GM21528 (cell line): ENCODE data around the gene CCT4.
"Not testable (repeated sequence)": the region's sequence is repeated elsewhere in the genome, so short reads cannot be mapped to it uniquely, and the experiment has no call there.

ENCODE experiments used
- ATAC-seq: cut with Tn5 transposase; IDR thresholded peaks from one replicate; pipeline ENCODE4 v1.9.1; 2021; ENCODE audit warnings: mild to moderate bottlenecking, moderate library complexity; ENCODE audit not compliant: unreplicated experiment, low FRiP score

Gene CCT4

GRCh38 chr2:61888267-61889055 lies at the start of gene CCT4:
CCT4 (minus strand) TSS chr2:61888656; CDS start chr2:61888507, 149 bp downstream.
- peak; percentile 78 for ATAC-seq

- no peak for ATAC-seq
Observed at GRCh38 chr2:61937886-61938285, 49.4 kb upstream of the CCT4 start.

GRCh38 chr2:61937098-61937497 lies 48.6 kb upstream of the CCT4 start:
- ATAC-seq: no peak

- no peak for ATAC-seq
Observed at GRCh38 chr2:61928826-61929461, 40.5 kb upstream of the CCT4 start.

GRCh38 chr2:61926531-61927477 lies 38.3 kb upstream of the CCT4 start:
- ATAC-seq: no peak

- ATAC-seq: no peak
Observed at GRCh38 chr2:61924895-61925663, 36.6 kb upstream of the CCT4 start.

GRCh38 chr2:61922714-61923113 lies 34.3 kb upstream of the CCT4 start:
- no peak for ATAC-seq

GRCh38 chr2:61920548-61920947 lies 32.1 kb upstream of the CCT4 start:
- ATAC-seq: no peak

GRCh38 chr2:61914794-61915193 lies 26.3 kb upstream of the CCT4 start:
- ATAC-seq: not testable (repeated sequence)

GRCh38 chr2:61911510-61911909 lies 23.1 kb upstream of the CCT4 start:
- no peak for ATAC-seq

GRCh38 chr2:61910603-61911002 lies 22.1 kb upstream of the CCT4 start:
- ATAC-seq: no peak

GRCh38 chr2:61909116-61909515 lies 20.7 kb upstream of the CCT4 start:
- ATAC-seq: no peak

GRCh38 chr2:61906186-61906470 lies 17.7 kb upstream of the CCT4 start:
- no peak for ATAC-seq

GRCh38 chr2:61905372-61906185 lies 17.1 kb upstream of the CCT4 start, which contains the start of gene COMMD1:
COMMD1 (plus strand) TSS chr2:61905674; CDS start chr2:61905679, 5 bp downstream.
- peak; percentile 97 for ATAC-seq

- no peak for ATAC-seq
Observed at GRCh38 chr2:61900281-61900680, 11.8 kb upstream of the CCT4 start.

GRCh38 chr2:61898810-61899209 lies 10.4 kb upstream of the CCT4 start:
- ATAC-seq: no peak

- no peak for ATAC-seq
Observed at GRCh38 chr2:61887717-61888266, 664 bp downstream of the CCT4 start.

GRCh38 chr2:61885896-61886603 lies 2.4 kb downstream of the CCT4 start:
- no peak for ATAC-seq

GRCh38 chr2:61882850-61883249 lies 5.6 kb downstream of the CCT4 start:
- no peak for ATAC-seq
